IPS-NIHi7 (cell line): ENCODE data around the gene LNX2.

Experiments used
- DNase-seq: peaks from one replicate; pipeline ENCODE4 v3.0.0; 2012; ENCODE audit warnings: mixed read lengths; ENCODE audit errors: extremely low spot score

LNX2 gene

DNA sequence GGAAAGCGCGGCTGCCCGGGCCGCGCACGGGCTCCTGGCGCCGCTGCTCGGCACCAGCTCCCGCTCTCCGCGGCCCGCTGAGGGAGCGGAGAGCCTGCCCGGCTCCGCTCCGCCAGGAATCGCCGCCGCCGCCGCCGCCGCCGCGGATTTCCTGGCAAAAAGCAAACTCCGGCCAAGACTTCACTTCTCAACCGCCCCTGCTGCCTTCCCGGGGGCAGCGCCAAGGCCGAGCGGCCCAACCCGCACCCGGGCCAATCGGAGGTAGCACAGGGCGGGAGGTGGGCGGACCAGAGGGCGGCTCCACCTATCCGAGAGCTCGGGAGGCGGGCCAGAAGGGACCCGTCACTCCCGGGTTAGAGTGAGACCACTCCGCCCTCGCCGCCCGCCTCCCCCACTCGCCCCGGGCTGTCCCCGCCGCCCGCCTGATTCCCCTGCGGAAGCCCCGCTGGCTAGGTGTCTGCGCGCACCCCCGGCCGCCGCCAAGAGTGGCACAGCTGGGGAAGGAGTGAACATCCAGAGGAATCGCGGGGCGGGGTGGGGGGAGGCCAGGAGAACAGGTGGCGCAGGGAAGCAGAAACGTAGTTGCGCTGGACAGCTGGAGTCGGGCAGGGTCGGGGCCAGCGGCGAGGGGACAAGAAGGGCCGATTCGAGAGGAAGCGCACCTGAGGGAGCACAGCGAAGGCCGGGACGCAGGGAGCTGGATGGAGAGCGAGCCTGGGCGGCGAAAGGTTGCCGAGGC, at the start of gene LNX2:
Gene LNX2, minus strand, starts transcription at position 153 of the 739 bp plus-strand sequence. CDS start 38,826 bp downstream, outside the sequence.
- peak; percentile 97 for DNase-seq

DNA sequence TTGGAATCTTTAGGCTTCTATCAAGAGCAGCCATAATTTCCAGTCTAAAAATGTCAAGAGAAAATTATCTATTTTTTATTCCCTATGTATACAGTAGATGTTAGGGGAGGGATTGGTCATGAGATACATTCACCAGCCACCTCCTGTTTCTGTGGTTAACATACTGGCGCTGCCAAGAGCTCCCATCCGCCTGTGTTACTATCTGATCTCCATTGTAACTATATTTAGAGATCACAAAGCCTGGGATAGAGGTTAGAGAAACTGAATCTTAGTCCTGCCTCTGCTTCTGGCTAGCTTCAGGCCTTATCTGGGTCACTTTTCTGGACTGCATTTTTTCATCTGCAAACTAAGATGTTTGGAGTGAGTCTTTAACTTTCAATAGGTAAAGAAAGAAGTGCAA, 47.6 kb upstream of the LNX2 start:
- no peak for DNase-seq

DNA sequence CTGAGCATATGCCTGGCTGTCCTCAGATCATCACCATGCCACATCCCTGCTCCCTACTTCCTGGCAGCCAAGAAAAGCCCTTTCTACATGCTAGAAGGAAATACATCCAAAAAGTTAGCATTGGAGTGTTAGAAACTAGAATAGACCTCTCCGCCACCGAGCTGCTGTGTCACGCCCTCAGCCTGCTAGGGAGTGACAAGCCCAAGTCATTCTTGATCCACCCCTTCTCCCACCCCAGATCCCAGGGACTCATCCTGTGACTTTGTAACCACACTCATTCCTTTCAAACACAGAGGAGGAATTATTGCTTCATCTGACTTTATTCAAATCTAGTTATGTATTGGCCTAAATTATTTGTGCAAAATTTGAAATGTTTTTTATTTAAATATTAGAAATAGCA, 46.6 kb upstream of the LNX2 start:
- no peak for DNase-seq

DNA sequence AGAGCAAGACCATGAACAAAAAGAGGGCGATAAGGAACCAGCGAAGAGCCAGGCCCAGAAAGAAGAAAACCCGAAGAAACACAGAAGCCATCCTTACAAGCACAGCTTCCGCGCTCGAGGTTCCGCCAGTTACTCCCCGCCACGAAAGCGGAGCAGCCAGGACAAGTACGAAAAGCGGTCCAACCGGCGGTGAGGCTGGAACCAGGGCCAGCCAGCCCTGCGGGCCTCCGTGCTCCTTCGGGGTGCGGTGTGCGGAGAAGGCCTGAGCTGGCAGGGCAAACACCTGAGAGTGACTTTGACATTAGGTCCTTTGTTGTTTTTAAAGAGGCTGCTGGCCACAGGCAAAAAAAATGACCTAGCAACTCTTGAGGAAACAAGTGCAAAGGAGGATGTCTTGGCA, 45.4 kb upstream of the LNX2 start:
- DNase-seq, result no peak

DNA sequence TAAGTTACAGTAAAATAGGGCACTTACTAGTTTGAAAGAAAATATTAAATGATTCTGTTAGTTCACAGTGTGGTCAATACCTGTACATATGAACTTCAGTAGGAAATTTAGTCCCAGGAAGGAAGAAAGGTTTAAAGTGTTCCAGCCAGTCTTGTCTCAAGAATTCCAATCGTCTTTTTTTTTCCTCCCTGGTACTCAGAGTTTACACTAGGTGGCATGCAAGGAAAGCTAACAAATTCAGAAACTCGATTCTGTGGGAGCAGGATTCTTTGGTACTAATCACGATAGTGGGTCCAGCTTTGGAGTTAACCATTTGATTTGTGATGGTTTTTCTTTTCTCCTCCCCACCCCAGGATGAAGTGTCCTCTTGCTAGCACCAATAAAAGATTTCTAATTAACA, 45.0 kb upstream of the LNX2 start:
- DNase-seq, result peak; percentile 34

DNA sequence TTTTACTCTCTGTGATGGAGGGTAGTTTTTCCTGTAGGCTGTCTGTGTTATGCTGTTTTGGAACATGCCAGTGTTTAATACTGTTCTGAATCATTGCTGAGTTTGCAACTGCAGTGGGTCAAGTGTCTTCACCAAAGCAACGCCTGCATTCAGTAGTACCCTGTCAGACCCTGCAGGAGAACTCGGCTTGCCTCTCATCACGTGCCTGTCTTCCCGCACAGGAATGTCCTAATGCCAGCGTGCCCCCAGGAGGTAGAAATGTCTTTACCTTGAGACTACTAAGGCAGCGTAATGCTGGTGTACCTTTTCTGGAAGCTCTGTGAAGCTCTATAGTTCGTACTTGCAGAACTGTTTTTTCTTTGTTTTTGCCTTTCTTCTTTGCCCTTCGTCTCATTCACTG, 43.6 kb upstream of the LNX2 start:
- peak; percentile 24 for DNase-seq

DNA sequence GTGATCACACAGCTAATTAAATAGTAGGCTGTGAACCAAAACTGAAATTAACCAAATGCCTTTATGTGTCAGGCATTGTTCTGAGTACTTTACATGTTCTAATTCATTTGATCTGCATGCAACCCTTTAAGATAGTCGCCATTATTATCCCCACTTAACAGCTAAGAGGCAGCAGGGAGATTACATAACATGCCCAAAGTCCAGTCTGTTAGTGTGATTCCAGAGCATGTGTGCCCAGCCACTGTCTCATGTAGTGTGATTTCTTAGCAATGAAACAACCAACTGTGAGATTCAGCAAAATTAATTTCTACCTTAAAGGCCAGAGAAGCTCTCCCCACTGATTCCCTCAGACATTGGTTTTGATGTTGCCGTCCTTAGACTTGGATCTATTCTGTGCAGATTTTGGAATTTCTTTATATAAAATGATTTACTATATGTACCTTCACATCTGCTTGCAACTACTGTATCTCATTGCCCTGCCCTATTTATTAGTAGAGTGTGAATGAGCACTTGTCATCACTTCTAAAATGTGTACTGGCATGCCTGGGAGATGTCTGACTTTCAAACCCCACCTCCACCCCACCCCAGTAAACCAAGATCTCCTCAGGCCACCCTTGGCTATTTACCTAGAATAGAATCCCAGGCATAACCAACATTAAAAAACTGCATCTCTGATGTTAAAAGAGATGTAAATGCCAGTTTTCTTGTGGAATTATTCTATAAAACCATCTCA, 42.6 kb upstream of the LNX2 start:
- DNase-seq, result no peak

DNA sequence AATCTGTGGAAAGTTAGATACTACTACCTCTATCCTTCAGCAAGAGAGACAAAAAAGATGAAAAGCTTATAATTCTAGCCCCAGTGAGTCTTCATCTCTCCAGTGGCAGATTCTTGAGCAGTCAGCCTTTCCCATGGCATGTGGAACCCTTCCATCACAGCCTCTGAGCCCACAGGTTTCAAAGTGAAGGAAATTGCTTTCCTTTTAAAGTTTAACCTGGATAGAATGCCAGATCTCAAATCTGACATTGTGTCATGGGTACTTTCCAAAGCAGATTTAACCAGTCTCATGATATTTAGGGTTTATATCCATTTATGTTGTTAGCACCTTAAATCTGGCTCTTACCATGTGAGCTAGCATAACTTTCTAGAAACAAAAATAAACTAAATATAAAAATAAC, 40.7 kb upstream of the LNX2 start:
- DNase-seq, result no peak

DNA sequence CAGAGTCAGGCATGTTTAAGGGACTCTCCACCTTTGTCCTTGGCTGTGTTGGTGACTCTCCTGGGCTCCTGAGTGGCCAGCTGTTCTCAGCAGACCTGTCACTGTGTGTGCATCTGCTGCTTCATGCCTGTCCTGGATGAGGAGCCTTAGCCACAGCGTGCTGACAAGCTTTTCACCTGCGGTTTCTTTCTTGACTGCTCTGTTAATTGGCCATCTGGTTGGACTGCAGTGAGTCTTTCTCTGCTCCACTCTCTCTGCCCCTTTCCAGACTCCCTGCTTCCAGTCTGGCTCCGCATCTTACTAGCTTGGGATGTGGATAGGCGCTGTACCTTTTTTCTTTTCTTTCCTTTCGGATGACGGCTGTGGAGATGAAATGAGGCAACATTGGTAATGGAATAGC, 40.2 kb upstream of the LNX2 start:
- DNase-seq, result no peak

DNA sequence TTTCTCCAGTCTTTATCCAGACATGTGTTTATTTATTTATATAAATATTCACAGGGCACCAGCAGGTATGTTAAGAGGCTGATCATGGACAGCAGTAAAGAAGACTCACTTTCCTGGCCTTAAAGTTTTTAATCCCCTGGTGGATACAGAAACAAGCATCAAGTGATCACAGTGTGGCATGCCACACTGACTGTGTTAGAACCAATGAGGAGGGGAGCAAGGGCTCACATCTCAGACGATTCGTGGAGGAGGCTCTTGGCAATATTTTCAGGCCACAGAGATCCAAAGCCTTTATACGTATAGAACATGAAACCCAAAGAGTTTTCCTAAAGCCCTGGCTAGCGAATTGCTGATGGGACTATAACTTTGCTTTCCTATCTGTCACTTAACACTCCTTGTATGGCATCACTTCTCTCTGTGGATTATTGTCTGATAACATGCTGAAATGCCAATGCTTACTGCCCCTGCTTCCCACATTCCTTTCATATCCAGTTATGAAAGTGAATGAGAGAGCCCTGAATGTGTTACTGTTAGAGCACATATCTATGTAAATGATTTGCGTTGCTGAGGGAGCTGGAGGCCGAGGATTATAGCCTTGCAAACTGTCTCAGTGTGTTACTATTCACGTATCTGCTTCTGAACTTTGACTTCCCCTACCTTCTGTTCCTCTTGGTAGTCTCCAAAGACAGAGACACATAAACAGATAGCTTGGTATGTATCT, 39.0 kb upstream of the LNX2 start:
- DNase-seq, result no peak

DNA sequence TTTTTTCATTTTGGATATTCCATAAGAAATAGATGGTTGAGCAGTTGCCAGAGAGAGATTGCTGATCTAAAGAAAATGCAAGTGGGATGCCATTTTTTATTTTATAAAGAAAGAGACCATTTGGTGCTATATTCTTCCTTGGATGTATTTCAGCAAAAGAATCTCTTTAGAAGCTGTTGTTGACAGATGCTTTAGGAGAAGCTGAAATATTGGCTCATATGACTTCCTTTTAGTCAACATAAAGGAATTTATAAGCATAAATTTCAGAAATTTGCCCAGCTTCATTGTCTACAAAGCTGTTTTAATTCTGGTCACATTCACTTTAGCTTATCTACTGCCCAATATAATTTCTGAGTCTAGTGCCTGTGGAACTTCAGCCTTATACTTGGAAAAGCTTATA, 38.2 kb upstream of the LNX2 start:
- no peak for DNase-seq

DNA sequence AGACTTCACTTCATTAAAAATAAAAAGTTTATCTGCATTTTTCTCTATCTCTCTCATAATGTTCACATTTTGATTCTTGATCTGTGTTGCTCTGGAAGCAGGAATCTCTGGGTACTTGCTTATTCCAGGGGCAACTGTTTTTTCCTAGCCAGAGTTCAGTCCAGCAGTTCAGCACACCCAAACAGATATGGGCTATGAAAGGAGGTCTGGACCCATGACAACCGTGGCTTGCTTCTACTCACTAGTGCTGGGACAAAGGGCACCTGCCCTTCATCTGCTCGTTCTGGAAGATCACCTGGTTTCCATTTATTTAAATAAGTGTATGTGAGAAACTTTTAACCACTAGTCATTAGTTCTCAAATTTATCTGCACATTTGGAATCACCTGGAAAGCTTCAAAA, 37.4 kb upstream of the LNX2 start:
- no peak for DNase-seq

DNA sequence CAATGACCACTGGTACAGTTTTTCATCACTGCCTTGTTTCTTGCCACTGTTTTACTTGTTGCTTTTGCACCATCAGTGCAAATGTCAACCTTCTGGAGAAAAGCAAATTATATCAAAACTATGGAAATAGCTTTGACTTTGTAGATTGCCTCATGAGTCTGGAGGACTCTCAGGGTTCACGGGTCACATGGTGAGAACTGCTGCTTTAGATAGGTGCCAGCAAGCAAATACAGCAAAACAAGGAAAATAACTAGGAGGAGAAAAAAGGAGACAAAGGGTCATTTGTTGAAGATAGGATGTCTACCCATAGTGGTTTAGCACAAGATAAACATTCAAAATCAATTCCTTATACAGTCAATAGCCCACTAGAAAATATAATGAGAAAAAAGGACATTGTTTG, 34.5 kb upstream of the LNX2 start:
- no peak for DNase-seq

DNA sequence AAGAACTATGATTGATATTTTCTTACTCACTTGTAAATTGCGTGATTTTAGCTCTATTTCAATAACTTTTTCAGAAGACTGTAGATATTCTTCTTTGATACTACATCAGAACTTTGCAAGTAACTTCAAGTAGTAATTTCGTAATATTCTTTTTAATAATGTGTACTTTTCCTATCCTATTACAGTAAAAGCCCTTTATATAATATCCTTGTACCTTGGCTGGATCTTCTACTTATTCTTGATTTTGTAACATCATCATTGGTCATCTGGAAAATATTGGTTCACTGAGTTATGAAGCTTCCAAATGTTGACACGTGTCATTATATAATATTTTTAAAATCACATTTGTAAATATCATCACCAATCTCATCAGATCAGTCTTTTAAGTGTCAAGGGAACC, 33.7 kb upstream of the LNX2 start:
- DNase-seq, result no peak

DNA sequence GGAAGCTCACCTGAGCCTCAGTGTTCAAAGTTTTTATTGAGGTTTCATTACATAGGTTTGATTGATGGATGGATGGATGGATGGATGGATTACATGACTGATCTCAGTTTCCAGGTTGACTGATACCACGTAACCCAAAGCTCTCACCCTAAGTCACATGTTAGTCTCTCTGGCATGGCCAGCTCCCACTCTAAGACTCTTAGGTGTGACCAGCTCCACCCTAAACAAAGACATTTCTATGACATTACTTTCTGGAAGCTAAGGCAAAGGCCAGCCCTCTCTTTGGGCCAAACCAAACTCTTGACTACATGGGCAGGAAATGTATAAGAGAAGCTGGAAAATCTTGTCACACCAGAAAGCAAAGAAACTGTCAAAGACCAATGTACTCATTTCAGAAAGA, 30.0 kb upstream of the LNX2 start:
- DNase-seq, result no peak

DNA sequence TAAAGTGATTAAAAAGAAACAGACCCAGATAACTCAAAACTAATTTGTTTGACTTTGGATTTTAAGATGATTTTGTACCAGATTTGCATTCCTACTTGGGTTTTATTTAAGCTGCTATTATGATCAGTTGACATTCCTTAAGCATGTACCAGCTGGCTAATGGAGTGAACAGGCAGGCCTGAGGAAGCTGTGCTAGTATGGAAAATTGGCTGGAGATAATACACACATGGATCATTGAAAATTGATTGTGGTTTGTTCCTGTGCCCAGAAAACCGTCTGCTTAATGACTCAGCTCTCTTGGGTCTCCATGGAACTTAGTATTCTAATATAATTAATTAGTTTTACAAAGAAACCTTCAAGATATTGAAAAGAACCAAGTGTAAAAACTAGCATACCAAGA, 24.0 kb upstream of the LNX2 start:
- DNase-seq, result no peak

DNA sequence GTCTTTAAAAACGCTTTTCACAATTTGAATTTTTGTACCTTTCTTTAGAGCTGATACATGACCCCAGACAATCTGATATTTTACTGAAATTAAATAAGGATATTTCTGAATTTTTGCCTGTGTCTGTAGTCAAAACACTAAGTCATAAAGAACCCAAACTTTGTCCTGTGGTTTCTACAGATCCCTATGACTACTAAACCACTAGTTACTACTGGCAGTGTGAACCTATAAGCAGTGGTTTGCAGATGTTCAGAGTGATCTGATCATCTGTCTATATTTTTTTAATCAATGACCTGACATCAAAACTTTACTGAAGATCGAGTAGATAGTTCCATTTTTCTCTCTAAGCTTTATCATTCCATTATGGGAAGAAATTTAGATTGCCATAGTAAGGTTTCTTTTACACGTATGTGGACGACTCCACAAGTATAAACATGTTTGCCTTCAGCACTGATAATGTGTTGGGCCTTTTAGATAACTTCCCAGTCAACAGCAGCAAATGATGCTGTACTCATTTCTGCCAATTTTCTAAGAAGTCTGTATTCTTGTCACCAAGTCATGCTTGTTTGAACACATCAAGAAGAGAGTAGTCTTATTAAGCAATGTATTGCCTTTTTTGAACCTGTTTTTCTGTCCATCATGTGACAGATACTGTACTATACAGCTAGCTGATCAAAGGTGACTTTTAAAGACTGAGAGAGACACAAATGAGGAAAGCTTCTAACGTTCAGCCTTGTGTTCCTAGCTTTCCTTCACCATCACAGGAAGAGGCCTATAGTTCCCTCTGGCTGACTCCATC, 23.2 kb upstream of the LNX2 start:
- DNase-seq, result no peak

DNA sequence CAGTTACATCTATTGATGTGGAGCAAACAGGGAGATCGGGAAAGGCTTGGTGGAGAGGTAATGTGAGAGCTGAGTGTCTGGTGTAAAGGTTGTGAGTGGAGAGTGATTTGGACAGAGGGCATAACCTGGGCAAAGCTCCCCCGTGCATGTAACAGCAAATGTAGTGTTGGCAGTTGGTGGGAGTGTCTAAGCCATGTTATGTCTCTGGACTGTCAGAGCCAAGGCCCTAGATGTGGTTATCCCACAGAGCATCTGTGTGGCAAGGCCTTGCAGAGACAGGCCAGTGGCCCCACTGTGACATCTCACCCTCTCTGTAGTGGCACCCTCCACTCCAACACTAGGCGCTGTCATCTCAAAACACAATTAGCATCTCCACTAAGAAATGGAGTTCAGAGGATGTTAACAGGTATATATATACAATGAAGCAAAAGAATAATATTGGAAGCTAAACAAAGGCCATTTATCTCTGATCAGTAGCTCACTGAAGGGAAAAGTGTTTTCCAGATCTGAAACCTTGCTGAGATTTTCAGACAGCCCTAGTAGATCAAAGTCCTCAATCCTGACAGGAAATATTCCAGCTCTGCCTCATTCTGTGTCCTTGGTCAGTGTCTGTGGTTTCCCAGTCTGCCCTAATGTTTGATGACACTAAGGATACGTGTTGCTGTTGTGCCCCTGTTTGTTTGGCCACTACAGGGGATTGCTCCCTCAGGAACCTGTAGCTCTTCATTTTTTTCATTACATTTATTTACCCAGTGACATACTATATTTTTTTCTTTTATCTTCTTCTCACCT, 21.6 kb upstream of the LNX2 start:
- DNase-seq, result no peak

DNA sequence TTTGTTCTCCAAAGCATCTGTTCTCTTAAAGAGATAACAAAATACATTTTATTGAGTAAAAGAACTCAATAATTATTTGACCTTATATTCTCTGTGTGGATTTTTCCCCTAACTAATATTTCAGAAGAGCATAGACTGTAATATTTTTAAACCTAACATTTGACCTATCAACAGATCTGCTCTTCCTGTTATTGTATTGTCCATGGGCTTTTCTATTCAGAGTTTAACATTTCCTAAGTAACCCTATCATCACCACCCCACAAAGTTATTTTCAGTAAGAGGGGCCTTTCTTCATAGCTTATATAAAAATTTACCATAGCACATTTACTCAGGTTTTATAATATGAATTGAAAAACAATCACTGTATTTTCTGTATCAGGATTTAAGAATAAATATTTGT, 18.9 kb upstream of the LNX2 start:
- no peak for DNase-seq

DNA sequence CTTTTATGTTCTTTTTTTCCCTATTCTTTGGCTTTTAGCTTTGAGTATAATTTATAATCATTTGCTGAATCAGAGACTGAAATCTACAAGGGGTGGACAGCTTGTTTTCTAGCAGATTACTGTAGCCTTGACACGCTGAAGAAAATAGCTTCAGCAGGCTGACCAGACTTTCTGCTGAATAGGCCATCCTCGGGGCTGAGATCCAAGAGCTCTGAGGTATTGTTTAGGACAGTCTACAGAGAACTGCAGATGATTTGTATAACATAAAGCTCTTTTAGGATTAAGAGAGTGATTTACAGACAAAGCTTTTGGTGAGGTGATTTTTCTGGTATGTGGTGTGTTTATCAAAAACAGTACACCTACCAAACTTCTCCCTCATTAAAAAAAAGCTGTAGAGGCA, 18.2 kb upstream of the LNX2 start:
- no peak for DNase-seq

DNA sequence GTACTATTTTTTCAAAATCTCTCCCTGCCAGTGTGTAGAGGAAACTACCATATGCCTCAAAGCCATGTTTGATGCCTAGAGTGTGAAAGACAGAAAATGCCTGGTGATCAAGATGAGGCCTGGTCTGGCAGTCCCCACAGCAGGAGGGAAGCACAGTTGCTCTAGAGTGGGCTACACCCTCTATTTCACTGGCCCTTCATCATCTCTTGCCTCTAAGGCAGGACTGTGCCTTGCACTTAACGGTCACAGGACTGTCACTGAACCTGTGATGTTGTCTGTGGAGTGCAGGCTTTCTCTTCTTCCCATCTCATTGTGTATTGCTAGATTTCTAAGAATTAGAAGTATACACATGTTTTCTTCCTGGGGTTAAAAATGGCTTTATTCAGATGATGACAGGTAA, 17.7 kb upstream of the LNX2 start:
- DNase-seq, result no peak
